ENCODE measurements around the gene ZFAND3. TPM values are rescaled to one million over a fixed set of nuclear protein-coding genes. Genes with fewer than 3 reads are reported as not detected.

ZFAND3 gene
- total RNA-seq, 1 donor from 2014 or later, result 84.4 TPM

- H3K36me3 Mint-ChIP-seq (ENCODE audit: unreplicated experiment), result peaks cover 9% of the 10 kb centered on the region
- TF ChIP-seq, protein P1, sequence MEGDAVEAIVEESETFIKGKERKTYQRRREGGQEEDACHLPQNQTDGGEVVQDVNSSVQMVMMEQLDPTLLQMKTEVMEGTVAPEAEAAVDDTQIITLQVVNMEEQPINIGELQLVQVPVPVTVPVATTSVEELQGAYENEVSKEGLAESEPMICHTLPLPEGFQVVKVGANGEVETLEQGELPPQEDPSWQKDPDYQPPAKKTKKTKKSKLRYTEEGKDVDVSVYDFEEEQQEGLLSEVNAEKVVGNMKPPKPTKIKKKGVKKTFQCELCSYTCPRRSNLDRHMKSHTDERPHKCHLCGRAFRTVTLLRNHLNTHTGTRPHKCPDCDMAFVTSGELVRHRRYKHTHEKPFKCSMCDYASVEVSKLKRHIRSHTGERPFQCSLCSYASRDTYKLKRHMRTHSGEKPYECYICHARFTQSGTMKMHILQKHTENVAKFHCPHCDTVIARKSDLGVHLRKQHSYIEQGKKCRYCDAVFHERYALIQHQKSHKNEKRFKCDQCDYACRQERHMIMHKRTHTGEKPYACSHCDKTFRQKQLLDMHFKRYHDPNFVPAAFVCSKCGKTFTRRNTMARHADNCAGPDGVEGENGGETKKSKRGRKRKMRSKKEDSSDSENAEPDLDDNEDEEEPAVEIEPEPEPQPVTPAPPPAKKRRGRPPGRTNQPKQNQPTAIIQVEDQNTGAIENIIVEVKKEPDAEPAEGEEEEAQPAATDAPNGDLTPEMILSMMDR (IDR thresholded peaks at IDR 0.05), result no peak
- H3K9me3 Mint-ChIP-seq (ENCODE audit: unreplicated experiment), result no peaks in the 10 kb centered on the region
- H3K27ac Mint-ChIP-seq (ENCODE audit: unreplicated experiment), result no peak overlapping the region
- H3K27me3 Mint-ChIP-seq (ENCODE audit: unreplicated experiment), result no peaks in the 10 kb centered on the region
- H3K4me3 Mint-ChIP-seq (ENCODE audit: unreplicated experiment), result no peak overlapping the region
- DNase-seq (ENCODE audit: extremely low spot score, unreplicated experiment), result no peak
- peaks cover 6% of the 10 kb centered on the region for H3K4me1 Mint-ChIP-seq (ENCODE audit: unreplicated experiment)
Observed at GRCh38 chr6:38175786-38176185, 356.3 kb downstream of the ZFAND3 start.

DNA sequence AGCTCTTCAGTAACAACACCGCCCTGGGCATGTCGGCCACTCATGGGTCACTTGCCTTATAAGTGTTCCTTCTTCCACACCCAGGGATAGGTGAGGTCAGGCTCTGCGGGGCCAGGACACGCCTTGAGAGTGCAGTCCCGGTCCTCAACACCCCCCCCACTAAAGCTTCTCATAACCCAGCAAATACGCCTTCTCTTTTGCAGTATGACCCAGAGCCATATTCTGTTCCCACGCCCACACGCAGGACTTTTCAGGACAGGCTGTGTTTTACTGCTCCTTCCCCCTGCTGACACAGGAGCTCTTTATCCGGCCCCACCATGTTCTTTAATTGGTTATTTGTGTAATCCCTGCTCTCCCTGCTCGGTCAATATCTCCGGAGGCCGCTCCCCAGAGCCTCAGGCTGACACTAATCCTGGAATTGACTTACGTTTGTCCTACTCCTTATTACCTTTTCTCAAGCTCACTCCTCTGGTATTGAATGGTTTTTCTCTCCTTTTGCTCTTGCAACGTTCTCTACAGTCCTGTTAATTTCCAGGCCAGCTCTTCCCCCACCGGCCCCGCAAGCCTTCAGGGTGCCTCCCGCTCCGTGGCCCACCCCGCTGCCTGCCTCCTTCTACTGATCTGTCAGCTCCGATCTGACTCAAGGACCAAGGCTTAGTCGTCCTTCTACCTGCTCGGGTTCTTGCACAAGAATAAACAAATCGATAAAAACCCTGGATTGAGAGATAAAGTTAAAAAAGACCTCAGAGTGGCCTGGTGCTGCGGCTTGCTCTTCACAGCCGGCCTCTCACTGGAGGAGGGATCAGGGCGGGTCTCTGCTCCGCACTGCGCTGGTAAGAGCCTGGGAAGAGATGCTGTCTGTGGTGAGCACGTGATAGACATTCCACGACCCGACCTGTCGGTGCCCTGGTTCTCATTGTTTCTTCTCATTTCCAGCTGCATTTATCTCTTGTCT lies 357.5 kb downstream of the ZFAND3 start:
- no peaks in the 10 kb centered on the region for H3K27me3 Mint-ChIP-seq (ENCODE audit: unreplicated experiment)
- H3K9me3 Mint-ChIP-seq (ENCODE audit: unreplicated experiment), result no peaks in the 10 kb centered on the region
- TF ChIP-seq, protein P1 (IDR thresholded peaks at IDR 0.05), result no peak
- no peak overlapping the region for H3K27ac Mint-ChIP-seq (ENCODE audit: unreplicated experiment)
- peaks cover 9% of the 10 kb centered on the region for H3K36me3 Mint-ChIP-seq (ENCODE audit: unreplicated experiment)
- H3K4me3 Mint-ChIP-seq (ENCODE audit: unreplicated experiment), result no peak overlapping the region
- DNase-seq (ENCODE audit: extremely low spot score, unreplicated experiment), result no peak
- peaks cover 2% of the 10 kb centered on the region for H3K4me1 Mint-ChIP-seq (ENCODE audit: unreplicated experiment)

GRCh38 chr6:38177882-38178583 lies 358.5 kb downstream of the ZFAND3 start:
- Mint-ChIP-seq H3K4me3 (ENCODE audit: unreplicated experiment) (no peak overlapping the region), H3K27me3 (ENCODE audit: unreplicated experiment) (no peaks in the 10 kb centered on the region), H3K36me3 (ENCODE audit: unreplicated experiment) (peaks cover 9% of the 10 kb centered on the region), H3K27ac (ENCODE audit: unreplicated experiment) (no peak overlapping the region), H3K4me1 (ENCODE audit: unreplicated experiment) (peaks cover 2% of the 10 kb centered on the region), H3K9me3 (ENCODE audit: unreplicated experiment) (no peaks in the 10 kb centered on the region)
- DNase-seq (ENCODE audit: extremely low spot score, unreplicated experiment), result no peak
- TF ChIP-seq, protein P1 (IDR thresholded peaks at IDR 0.05), result no peak

GRCh38 chr6:38178584-38178886 lies 359.0 kb downstream of the ZFAND3 start:
- H3K27ac Mint-ChIP-seq (ENCODE audit: unreplicated experiment), result no peak overlapping the region
- no peak overlapping the region for H3K4me3 Mint-ChIP-seq (ENCODE audit: unreplicated experiment)
- H3K4me1 Mint-ChIP-seq (ENCODE audit: unreplicated experiment), result peaks cover 2% of the 10 kb centered on the region
- TF ChIP-seq, protein P1 (IDR thresholded peaks at IDR 0.05), result no peak
- H3K9me3 Mint-ChIP-seq (ENCODE audit: unreplicated experiment), result no peaks in the 10 kb centered on the region
- H3K27me3 Mint-ChIP-seq (ENCODE audit: unreplicated experiment), result no peaks in the 10 kb centered on the region
- H3K36me3 Mint-ChIP-seq (ENCODE audit: unreplicated experiment), result peaks cover 8% of the 10 kb centered on the region
- no peak for DNase-seq (ENCODE audit: extremely low spot score, unreplicated experiment)

- Mint-ChIP-seq H3K4me3 (ENCODE audit: unreplicated experiment) (no peak overlapping the region), H3K27me3 (ENCODE audit: unreplicated experiment) (no peaks in the 10 kb centered on the region), H3K36me3 (ENCODE audit: unreplicated experiment) (peaks cover 7% of the 10 kb centered on the region), H3K9me3 (ENCODE audit: unreplicated experiment) (no peaks in the 10 kb centered on the region), H3K4me1 (ENCODE audit: unreplicated experiment) (peaks cover 2% of the 10 kb centered on the region), H3K27ac (ENCODE audit: unreplicated experiment) (no peak overlapping the region)
- no peak for DNase-seq (ENCODE audit: extremely low spot score, unreplicated experiment)
- TF ChIP-seq, protein P1 (IDR thresholded peaks at IDR 0.05), result no peak
Observed at GRCh38 chr6:38179300-38179699, 359.8 kb downstream of the ZFAND3 start.
